Endothelial cell of umbilical vein (primary cell): ENCODE data around the gene CAPN15.

Experiments used
- CTCF ChIP-seq, 2 donors: IDR thresholded peaks; 1 replicate in 1 of 2; 2 replicates in 1 of 2; pipeline ENCODE4 v1.5.1; 2011; ENCODE audit warnings: low read length in 2 of 2, mild to moderate bottlenecking in 2 of 2, moderate library complexity in 2 of 2, control low read depth in 1 of 2, inconsistent platforms in 1 of 2, low read depth in 1 of 2; ENCODE audit not compliant: insufficient read depth in 1 of 2; ENCODE audit errors: extremely low read depth in 1 of 2
- EZH2 ChIP-seq: IDR thresholded peaks from 2 replicates; pipeline ENCODE4 v1.6.1; 2012; ENCODE audit warnings: borderline replicate concordance, low read depth, mild to moderate bottlenecking, moderate library complexity, low read length, inconsistent platforms; ENCODE audit not compliant: severe bottlenecking

GRCh38 chr16:499924-500323 is 27.6 kb upstream of the CAPN15 start:
- TF ChIP-seq CTCF (IDR thresholded peaks at IDR 0.05; ENCODE audit: extremely low read depth in 1 of 2, insufficient read depth in 1 of 2, low read depth in 1 of 2, low read length in 2 of 2) (no peak), EZH2 (no peak)
